MCF 10A (cell line): ENCODE data around the gene IFNA4. TPM values are rescaled to one million over a fixed set of nuclear protein-coding genes. Genes with fewer than 3 reads are reported as not detected.

ENCODE experiments used
- BruUV-seq: library from RNA; stranded (reverse); fragments of 400-500 nt; replicated peaks from 2 replicates; lab custom pipeline; 2021; lab: Mats Ljungman, UMichigan
- CTCF ChIA-PET: fragments of 300-600 bp; sonication (Branson Sonifier 250); formaldehyde crosslinking; extraction: SDS; loops from one replicate; lab custom pipeline; 2021; ENCODE audit warnings: antibody characterized with exemption, inconsistent platforms; lab: Yijun Ruan, JAX
- POLR2A ChIA-PET: fragments of 300-600, 350-650 bp; sonication (Branson Sonifier 250); formaldehyde crosslinking; extraction: SDS; loops from one replicate; lab custom pipeline; 2020; ENCODE audit warnings: antibody characterized with exemption, inconsistent platforms; lab: Yijun Ruan, JAX
- DNase-seq: peaks from one replicate; pipeline ENCODE4 v3.0.0-alpha.2; 2018; ENCODE audit not compliant: unreplicated experiment
- H3K27ac Mint-ChIP-seq: one replicate; pipeline ENCODE4 v1.8.0; 2022; ENCODE audit warnings: mild to moderate bottlenecking, low read depth, mixed read lengths; ENCODE audit not compliant: unreplicated experiment
- H3K27me3 Mint-ChIP-seq: one replicate; pipeline ENCODE4 v1.8.0; 2022; ENCODE audit warnings: mixed read lengths; ENCODE audit not compliant: insufficient read depth, unreplicated experiment
- H3K36me3 Mint-ChIP-seq: one replicate; pipeline ENCODE4 v1.8.0; 2022; ENCODE audit warnings: mild to moderate bottlenecking, moderate library complexity, mixed read lengths; ENCODE audit not compliant: insufficient read depth, unreplicated experiment
- H3K4me1 Mint-ChIP-seq: one replicate; pipeline ENCODE4 v1.8.0; 2022; ENCODE audit warnings: mixed read lengths; ENCODE audit not compliant: insufficient read depth, unreplicated experiment
- H3K4me3 Mint-ChIP-seq: one replicate; pipeline ENCODE4 v1.8.0; 2022; ENCODE audit warnings: mild to moderate bottlenecking, moderate library complexity, mixed read lengths; ENCODE audit not compliant: unreplicated experiment
- H3K9me3 Mint-ChIP-seq: one replicate; pipeline ENCODE4 v1.8.0; 2022; ENCODE audit warnings: mixed read lengths; ENCODE audit not compliant: unreplicated experiment
- intact Hi-C: fragments of 100-400 bp; cut with micrococcal nuclease; formaldehyde crosslinking; loops from 2 replicates; pipeline ENCODE4 v1.14.1; 2022
- total RNA-seq: library from RNA; stranded (reverse); gene quantifications from 2 replicates; pipeline ENCODE4 v1.2.3, GENCODE V29; 2022
- TF ChIP-seq, protein P1 (sequence below): fragments of 200-600 bp; IDR thresholded peaks from one replicate; pipeline ENCODE4 v1.8.0; 2022; ENCODE audit warnings: antibody characterized with exemption, mild to moderate bottlenecking; ENCODE audit not compliant: unreplicated experiment

The IFNA4 gene
- total RNA-seq, 1 experiment from 2014 or later, result not detected

DNA sequence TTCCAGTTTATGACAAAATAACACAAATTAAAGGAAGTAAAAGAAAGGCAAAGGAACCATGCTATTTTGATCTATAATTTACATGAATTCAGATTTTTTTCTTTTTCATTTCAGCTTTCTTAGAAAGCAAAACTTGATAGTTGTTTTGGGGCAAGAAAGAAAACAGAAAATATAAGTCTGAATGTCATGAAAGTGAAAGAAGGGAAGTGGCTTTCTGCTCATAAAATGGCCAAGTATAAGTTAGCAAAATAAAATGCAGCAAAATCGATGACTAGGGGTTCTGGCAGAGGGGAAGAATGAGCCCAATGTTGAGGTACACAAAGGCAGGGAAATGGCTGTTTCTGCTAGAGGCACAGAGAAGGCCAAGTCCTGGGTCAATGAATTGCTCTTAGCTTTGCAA is 42.8 kb downstream of the IFNA4 start:
- ChIA-PET POLR2A (no interaction called here), CTCF (interaction anchor here (0.7 kb wide), 1 partner anchor 35 kb away, joined by 3 read pairs; no protein-coding TSS in a partner anchor)

DNA sequence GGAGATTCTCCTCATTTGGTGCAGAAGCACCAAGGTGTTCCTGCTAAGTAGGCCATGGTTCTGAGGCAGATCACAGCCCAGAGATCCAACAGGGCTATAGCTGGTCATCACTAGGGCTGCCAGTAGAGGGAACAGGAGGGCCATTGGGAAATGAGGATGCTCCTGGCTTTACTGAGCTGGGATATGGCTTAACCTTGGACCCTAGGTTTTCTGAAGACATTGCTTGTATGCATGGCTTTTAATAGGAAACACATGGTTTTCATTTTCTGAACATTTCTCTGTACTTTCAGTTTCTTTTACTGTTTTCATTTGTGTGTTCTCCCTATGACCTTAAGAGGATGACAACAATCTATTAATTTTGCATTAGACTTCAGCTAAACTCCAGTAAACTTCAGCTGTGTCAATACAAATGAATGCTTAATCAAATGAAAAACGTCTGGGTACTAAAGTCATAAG is 45.9 kb downstream of the IFNA4 start, which contains the start of gene IFNW1:
IFNW1 (minus strand) TSS at position 406 of the 456 bp plus-strand sequence; CDS start at position 144, 262 bp downstream.
- intact Hi-C loops, result no loop called here
- DNase-seq, result no peak
- TF ChIP-seq, protein P1, sequence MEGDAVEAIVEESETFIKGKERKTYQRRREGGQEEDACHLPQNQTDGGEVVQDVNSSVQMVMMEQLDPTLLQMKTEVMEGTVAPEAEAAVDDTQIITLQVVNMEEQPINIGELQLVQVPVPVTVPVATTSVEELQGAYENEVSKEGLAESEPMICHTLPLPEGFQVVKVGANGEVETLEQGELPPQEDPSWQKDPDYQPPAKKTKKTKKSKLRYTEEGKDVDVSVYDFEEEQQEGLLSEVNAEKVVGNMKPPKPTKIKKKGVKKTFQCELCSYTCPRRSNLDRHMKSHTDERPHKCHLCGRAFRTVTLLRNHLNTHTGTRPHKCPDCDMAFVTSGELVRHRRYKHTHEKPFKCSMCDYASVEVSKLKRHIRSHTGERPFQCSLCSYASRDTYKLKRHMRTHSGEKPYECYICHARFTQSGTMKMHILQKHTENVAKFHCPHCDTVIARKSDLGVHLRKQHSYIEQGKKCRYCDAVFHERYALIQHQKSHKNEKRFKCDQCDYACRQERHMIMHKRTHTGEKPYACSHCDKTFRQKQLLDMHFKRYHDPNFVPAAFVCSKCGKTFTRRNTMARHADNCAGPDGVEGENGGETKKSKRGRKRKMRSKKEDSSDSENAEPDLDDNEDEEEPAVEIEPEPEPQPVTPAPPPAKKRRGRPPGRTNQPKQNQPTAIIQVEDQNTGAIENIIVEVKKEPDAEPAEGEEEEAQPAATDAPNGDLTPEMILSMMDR, result no peak
- BruUV-seq, result no TSS peak
- Mint-ChIP-seq H3K27ac (no peak within 1 kb of the TSS), H3K4me1 (no peaks in the 10 kb centered on the region), H3K27me3 (peaks cover 24% of the 10 kb centered on the region), H3K4me3 (no peak within 1 kb of the TSS), H3K9me3 (no peaks in the 10 kb centered on the region), H3K36me3 (no peaks in the 10 kb centered on the region)
- ChIA-PET POLR2A (no interaction called here), CTCF (interaction anchor here (1.3 kb wide), 1 partner anchor 12 kb away, joined by 5 read pairs; no protein-coding TSS in a partner anchor)

More for the DNA sequence above, 42.8 kb downstream of the IFNA4 start:
- H3K4me1 Mint-ChIP-seq, result no peaks in the 10 kb centered on the region
- no peak overlapping the region for H3K27ac Mint-ChIP-seq
- peaks cover 34% of the 10 kb centered on the region for H3K27me3 Mint-ChIP-seq
- no peaks in the 10 kb centered on the region for H3K36me3 Mint-ChIP-seq
- DNase-seq, result no peak
- TF ChIP-seq, protein P1, result no peak
- no peak overlapping the region for H3K4me3 Mint-ChIP-seq
- intact Hi-C loops, result no loop called here
- BruUV-seq, result no TSS peak
- no peaks in the 10 kb centered on the region for H3K9me3 Mint-ChIP-seq

DNA sequence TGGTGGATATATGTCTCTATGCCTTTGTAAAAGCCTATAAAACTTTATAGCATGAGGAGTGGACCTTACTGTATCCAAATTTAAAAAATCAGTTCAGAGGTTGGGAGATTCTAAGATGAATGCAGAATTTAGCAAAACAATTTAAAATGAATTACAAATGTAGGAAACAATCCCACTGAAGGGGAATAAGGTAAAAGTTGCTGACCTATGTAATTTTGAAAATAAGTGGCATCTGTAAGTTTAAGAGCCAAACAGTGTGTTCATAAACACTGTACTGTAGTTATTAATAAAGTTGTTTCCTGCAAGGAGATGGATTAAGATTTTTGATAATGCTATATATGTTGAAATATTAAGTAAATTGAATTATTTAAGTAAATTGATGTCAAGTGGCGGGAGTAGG is 50.4 kb downstream of the IFNA4 start:
- TF ChIP-seq, protein P1, result no peak
- BruUV-seq, result no TSS peak
- intact Hi-C loops, result no loop called here
- POLR2A ChIA-PET, result no interaction called here
- Mint-ChIP-seq H3K36me3 (no peaks in the 10 kb centered on the region), H3K9me3 (no peaks in the 10 kb centered on the region), H3K27ac (no peak overlapping the region), H3K4me3 (no peak overlapping the region), H3K4me1 (no peaks in the 10 kb centered on the region), H3K27me3 (peaks cover 30% of the 10 kb centered on the region)
- no peak for DNase-seq
- CTCF ChIA-PET, result no interaction called here

Other genes with a start within 250 kb of the IFNA4 start
- not detected in 2 replicates for gene HACD4, start 155.9 kb downstream of the IFNA4 start, total RNA-seq
- gene IFNB1, start 109.6 kb downstream of the IFNA4 start, total RNA-seq, result not detected in 2 replicates
- not detected in 2 replicates for gene IFNW1, start 45.8 kb downstream of the IFNA4 start, total RNA-seq
- gene IFNA21, start 20.9 kb downstream of the IFNA4 start, total RNA-seq, result not detected in 2 replicates
- not detected in 2 replicates for gene IFNA7, start 14.6 kb upstream of the IFNA4 start, total RNA-seq
- not detected in 2 replicates for gene IFNA10, start 19.6 kb upstream of the IFNA4 start, total RNA-seq
- gene IFNA16, start 29.7 kb upstream of the IFNA4 start, total RNA-seq, result not detected in 2 replicates
- gene IFNA17, start 40.6 kb upstream of the IFNA4 start, total RNA-seq, result not detected in 2 replicates
- not detected in 2 replicates for gene IFNA14, start 52.4 kb upstream of the IFNA4 start, total RNA-seq
- gene IFNA5, start 117.7 kb upstream of the IFNA4 start, total RNA-seq, result not detected in 2 replicates
- gene KLHL9, start 147.8 kb upstream of the IFNA4 start, total RNA-seq, result 9.8 and 11.6 TPM in 2 replicates
- gene IFNA6, start 163.3 kb upstream of the IFNA4 start, total RNA-seq, result not detected in 2 replicates
- not detected in 2 replicates for gene IFNA13, start 180.5 kb upstream of the IFNA4 start, total RNA-seq
- gene IFNA2, start 197.8 kb upstream of the IFNA4 start, total RNA-seq, result not detected in 2 replicates
- gene IFNA8, start 221.5 kb upstream of the IFNA4 start, total RNA-seq, result not detected in 2 replicates